Measurements from ENCODE around the gene UQCR11.

UQCR11 gene

GRCh38 chr19:1554968-1555367, 50.3 kb downstream of the UQCR11 start:
- no peak overlapping the region for H3K4me3 ChIP-seq (replicated peaks; ENCODE audit: low read depth, low read length)
- H3K36me3 ChIP-seq (ENCODE audit: control insufficient read depth, insufficient read depth, low read length) = no peaks in the 10 kb centered on the region
- DNase-seq (ENCODE audit: extremely low read depth, insufficient read length) = no peak
- TF ChIP-seq CTCF (IDR thresholded peaks at IDR 0.05; ENCODE audit: insufficient read depth, low read length, poor library complexity, severe bottlenecking) = no peak
- no peaks in the 10 kb centered on the region for H3K27me3 ChIP-seq (replicated peaks; ENCODE audit: control insufficient read depth, insufficient read depth, low read length)

- TF ChIP-seq CTCF (IDR thresholded peaks at IDR 0.05; ENCODE audit: insufficient read depth, low read length, poor library complexity, severe bottlenecking) = no peak
- H3K27me3 ChIP-seq (replicated peaks; ENCODE audit: control insufficient read depth, insufficient read depth, low read length) = no peaks in the 10 kb centered on the region
- no peak overlapping the region for H3K4me3 ChIP-seq (replicated peaks; ENCODE audit: low read depth, low read length)
- no peaks in the 10 kb centered on the region for H3K36me3 ChIP-seq (ENCODE audit: control insufficient read depth, insufficient read depth, low read length)
- DNase-seq (ENCODE audit: extremely low read depth, insufficient read length) = no peak
Observed at GRCh38 chr19:1553415-1553814, 51.8 kb downstream of the UQCR11 start.

GRCh38 chr19:1551068-1552040, 53.9 kb downstream of the UQCR11 start:
- no peak for TF ChIP-seq CTCF (IDR thresholded peaks at IDR 0.05; ENCODE audit: insufficient read depth, low read length, poor library complexity, severe bottlenecking)
- H3K36me3 ChIP-seq (ENCODE audit: control insufficient read depth, insufficient read depth, low read length) = no peaks in the 10 kb centered on the region

GRCh38 chr19:1549332-1549945, 55.8 kb downstream of the UQCR11 start:
- Histone ChIP-seq H3K27me3 (replicated peaks; ENCODE audit: control insufficient read depth, insufficient read depth, low read length) (no peaks in the 10 kb centered on the region), H3K36me3 (ENCODE audit: control insufficient read depth, insufficient read depth, low read length) (no peaks in the 10 kb centered on the region), H3K4me3 (replicated peaks; ENCODE audit: low read depth, low read length) (no peak overlapping the region)
- DNase-seq (ENCODE audit: extremely low read depth, insufficient read length) = no peak
- TF ChIP-seq CTCF (IDR thresholded peaks at IDR 0.05; ENCODE audit: insufficient read depth, low read length, poor library complexity, severe bottlenecking) = no peak

More at GRCh38 chr19:1551068-1552040, 53.9 kb downstream of the UQCR11 start:
- H3K4me3 ChIP-seq (replicated peaks; ENCODE audit: low read depth, low read length) = no peak overlapping the region
- no peak for DNase-seq (ENCODE audit: extremely low read depth, insufficient read length)
- no peaks in the 10 kb centered on the region for H3K27me3 ChIP-seq (replicated peaks; ENCODE audit: control insufficient read depth, insufficient read depth, low read length)

Measured in GM06990 (cell line).